Activated naive CD8-positive, alpha-beta T cell treated with anti-CD3 and anti-CD28 coated beads, Interleukin-2, amount 50 U/mL, for 24 hours (primary cell): ENCODE data around the gene SAE1.
A peak's percentile ranks its signal among the peaks of the same experiment; 100 is the strongest.

Experiments
- ATAC-seq: fragments of 150-1000 bp; cut with Tn5 transposase; one replicate; pipeline ENCODE4 v1.10.0; 2021
- DNase-seq: peaks from one replicate; pipeline ENCODE4 v3.0.0; 2021
- H3K27ac Mint-ChIP-seq: one replicate; pipeline ENCODE4 v1.8.0; 2021; ENCODE audit warnings: mild to moderate bottlenecking, mixed read lengths
- H3K27me3 Mint-ChIP-seq: one replicate; pipeline ENCODE4 v1.8.0; 2021; ENCODE audit warnings: mixed read lengths
- H3K36me3 Mint-ChIP-seq: one replicate; pipeline ENCODE4 v1.8.0; 2021; ENCODE audit warnings: low read depth, mixed read lengths
- H3K4me1 Mint-ChIP-seq: one replicate; pipeline ENCODE4 v1.8.0; 2021; ENCODE audit warnings: mixed read lengths
- H3K4me3 Mint-ChIP-seq: one replicate; pipeline ENCODE4 v1.8.0; 2021; ENCODE audit warnings: mild to moderate bottlenecking, moderate library complexity, mixed read lengths
- H3K9me3 Mint-ChIP-seq: one replicate; pipeline ENCODE4 v1.8.0; 2021; ENCODE audit warnings: mixed read lengths

SAE1 gene

DNA sequence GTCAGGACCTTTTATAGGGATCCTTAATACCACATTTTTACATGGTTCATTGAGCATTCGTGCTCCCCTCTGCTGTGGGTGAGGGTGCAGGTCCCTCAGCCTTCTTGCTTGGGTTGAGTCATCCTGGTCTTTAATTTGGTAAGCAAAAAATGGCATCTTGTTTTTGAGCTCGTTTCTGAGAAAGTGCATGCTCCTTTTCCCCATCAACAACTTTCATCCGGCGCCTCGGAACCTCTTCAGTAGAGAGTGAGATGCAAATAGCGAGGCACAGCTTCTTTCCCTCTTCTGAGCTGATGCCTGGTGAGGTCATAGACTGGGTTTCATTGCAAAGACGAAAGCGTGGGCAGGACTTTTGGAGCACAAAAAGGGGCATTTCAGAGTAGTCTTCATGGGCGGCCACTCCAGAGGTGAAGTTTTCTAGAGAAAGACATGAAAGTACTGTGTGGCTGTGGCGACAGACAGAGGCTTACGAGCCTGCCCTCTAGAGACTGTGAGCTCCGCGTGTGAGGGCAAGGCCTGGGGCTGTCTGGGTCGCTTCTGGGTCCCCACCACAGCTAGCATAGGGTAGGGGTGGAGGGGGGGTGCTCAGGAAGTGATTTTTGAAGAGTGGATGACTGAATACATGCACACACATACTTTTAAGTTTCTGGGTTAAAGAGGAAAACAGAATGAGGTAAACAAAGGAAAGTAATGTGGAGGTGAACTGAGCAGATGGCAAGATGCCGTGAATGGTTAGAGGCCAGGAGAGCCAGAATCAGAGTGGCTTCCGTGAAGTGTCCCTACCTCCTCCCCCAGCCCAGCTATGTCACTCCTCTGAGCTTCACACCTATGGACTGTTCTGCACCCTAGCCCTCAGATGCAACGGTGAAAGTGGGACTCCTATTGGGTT, 56.1 kb downstream of the SAE1 start:
- H3K27ac Mint-ChIP-seq: peak overlapping the region; percentile 91
- peaks cover 66% of the 10 kb centered on the region for H3K36me3 Mint-ChIP-seq
- no peaks in the 10 kb centered on the region for H3K9me3 Mint-ChIP-seq
- H3K4me1 Mint-ChIP-seq: peaks cover 94% of the 10 kb centered on the region
- H3K27me3 Mint-ChIP-seq: no peaks in the 10 kb centered on the region
- H3K4me3 Mint-ChIP-seq: peak overlapping the region; percentile 53
- ATAC-seq (peak; percentile 81), DNase-seq (peak; percentile 78)

DNA sequence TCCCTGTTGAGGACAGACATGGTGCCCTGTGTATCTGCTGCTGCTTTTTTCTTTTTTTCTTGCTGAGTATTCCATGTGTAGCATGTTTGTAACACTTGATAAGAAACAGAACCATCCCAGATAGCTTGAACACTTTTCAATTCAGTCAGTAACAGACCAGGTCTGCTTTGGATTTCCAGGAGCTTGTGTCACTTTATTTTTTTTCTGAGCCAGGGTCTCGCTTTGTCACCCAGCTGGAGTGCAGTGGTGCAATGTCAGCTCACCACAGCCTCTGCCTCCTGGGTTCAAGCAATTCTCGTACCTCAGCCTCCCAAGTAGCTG, 56.7 kb downstream of the SAE1 start:
- Mint-ChIP-seq H3K27me3 (no peaks in the 10 kb centered on the region), H3K36me3 (peaks cover 62% of the 10 kb centered on the region), H3K9me3 (no peaks in the 10 kb centered on the region), H3K27ac (peak overlapping the region; percentile 91), H3K4me3 (peak overlapping the region; percentile 53), H3K4me1 (peaks cover 88% of the 10 kb centered on the region)
- DNase-seq (no peak), ATAC-seq (no peak)

DNA sequence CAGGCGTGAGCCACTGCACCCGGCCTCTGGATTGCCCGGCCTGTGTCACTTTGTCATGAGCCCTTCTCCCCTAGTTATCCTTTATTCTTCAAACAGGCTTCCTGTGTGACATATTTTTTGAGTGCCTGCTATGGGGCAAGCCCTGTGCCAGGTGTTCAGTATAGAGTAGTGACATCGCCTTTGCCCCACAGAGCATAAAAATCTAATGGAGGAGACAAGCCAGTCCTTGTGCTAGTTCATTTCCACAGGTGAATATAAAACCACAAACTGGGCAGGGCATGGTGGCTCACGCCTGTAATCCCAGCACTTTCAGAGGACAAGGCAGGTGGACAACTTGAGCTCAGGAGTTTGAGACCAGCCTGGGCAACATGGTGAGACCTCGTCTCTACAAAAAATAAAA, 57.2 kb downstream of the SAE1 start:
- DNase-seq: no peak
- H3K27ac Mint-ChIP-seq: peak overlapping the region; percentile 91
- no peaks in the 10 kb centered on the region for H3K27me3 Mint-ChIP-seq
- no peak for ATAC-seq
- H3K4me3 Mint-ChIP-seq: no peak overlapping the region
- peaks cover 83% of the 10 kb centered on the region for H3K4me1 Mint-ChIP-seq
- no peaks in the 10 kb centered on the region for H3K9me3 Mint-ChIP-seq
- peaks cover 58% of the 10 kb centered on the region for H3K36me3 Mint-ChIP-seq

GRCh38 chr19:47188507-47189033, 57.9 kb downstream of the SAE1 start:
- peak overlapping the region; percentile 91 for H3K27ac Mint-ChIP-seq
- no peaks in the 10 kb centered on the region for H3K9me3 Mint-ChIP-seq
- peaks cover 75% of the 10 kb centered on the region for H3K4me1 Mint-ChIP-seq
- peaks cover 51% of the 10 kb centered on the region for H3K36me3 Mint-ChIP-seq
- no peak for ATAC-seq
- no peak overlapping the region for H3K4me3 Mint-ChIP-seq
- no peaks in the 10 kb centered on the region for H3K27me3 Mint-ChIP-seq
- no peak for DNase-seq

DNA sequence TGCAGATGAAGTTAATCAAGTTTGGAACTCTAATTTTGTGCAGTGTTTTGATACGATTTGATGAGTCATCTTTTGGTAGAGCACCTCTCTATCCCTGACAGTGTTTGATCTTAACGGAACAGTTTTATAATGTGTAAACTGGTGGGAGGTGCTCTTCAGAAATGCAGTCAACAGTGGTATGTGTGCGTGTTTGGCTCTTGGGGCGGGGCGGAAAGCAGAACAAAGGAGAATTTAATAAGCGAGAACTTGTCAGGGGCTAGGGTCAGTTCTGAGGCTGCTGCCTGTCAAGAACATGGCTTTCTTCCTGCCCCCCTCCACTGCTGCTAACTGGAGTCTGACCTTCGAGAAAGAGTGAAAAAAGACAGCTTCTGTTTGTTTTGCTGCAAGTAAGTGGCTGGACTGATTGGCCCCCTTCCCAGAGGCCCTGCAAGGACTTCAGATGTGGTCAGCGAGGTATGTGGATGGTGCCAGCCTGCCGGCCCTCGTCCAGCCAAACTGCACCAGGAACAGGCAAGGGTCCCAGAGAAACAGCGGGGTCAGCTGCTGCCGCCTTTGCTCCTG, 59.6 kb downstream of the SAE1 start:
- peaks cover 45% of the 10 kb centered on the region for H3K36me3 Mint-ChIP-seq
- ATAC-seq (peak; percentile 57), DNase-seq (peak; percentile 59)
- H3K4me3 Mint-ChIP-seq: peak overlapping the region; percentile 30
- H3K27me3 Mint-ChIP-seq: no peaks in the 10 kb centered on the region
- peaks cover 66% of the 10 kb centered on the region for H3K4me1 Mint-ChIP-seq
- no peaks in the 10 kb centered on the region for H3K9me3 Mint-ChIP-seq
- peak overlapping the region; percentile 71 for H3K27ac Mint-ChIP-seq

GRCh38 chr19:47195434-47195833, 64.8 kb downstream of the SAE1 start:
- H3K27me3 Mint-ChIP-seq: no peaks in the 10 kb centered on the region
- peaks cover 44% of the 10 kb centered on the region for H3K36me3 Mint-ChIP-seq
- peaks cover 18% of the 10 kb centered on the region for H3K4me1 Mint-ChIP-seq
- no peaks in the 10 kb centered on the region for H3K9me3 Mint-ChIP-seq
- H3K4me3 Mint-ChIP-seq: no peak overlapping the region
- ATAC-seq (no peak), DNase-seq (no peak)
- no peak overlapping the region for H3K27ac Mint-ChIP-seq

- Mint-ChIP-seq H3K27me3 (no peaks in the 10 kb centered on the region), H3K27ac (no peak overlapping the region), H3K36me3 (peaks cover 37% of the 10 kb centered on the region), H3K9me3 (no peaks in the 10 kb centered on the region), H3K4me3 (no peak overlapping the region), H3K4me1 (peaks cover 6% of the 10 kb centered on the region)
- DNase-seq (no peak), ATAC-seq (no peak)
Measured at GRCh38 chr19:47197141-47197540, 66.5 kb downstream of the SAE1 start.

DNA sequence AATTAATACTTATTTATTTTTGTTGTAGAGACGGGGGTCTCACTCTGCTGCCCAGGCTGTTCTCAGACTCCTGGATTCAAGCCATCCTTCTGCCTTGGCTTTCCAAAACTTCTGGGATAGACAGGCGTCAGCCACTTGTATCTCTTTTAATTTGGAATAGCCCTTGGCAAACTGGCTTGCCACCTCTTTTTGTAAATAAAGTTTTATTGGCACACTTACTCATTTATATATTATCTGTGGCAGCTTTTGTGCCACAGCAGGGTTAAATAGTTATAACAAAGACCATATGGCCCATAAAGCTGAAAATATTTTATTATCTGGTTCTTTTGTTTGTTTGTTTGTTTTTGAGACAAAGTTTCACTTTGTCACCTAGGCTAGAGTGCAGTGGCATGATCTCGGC, 69.9 kb downstream of the SAE1 start:
- Mint-ChIP-seq H3K27ac (no peak overlapping the region), H3K4me3 (no peak overlapping the region), H3K9me3 (no peaks in the 10 kb centered on the region), H3K4me1 (no peaks in the 10 kb centered on the region), H3K27me3 (no peaks in the 10 kb centered on the region), H3K36me3 (peaks cover 48% of the 10 kb centered on the region)
- ATAC-seq: no peak
- no peak for DNase-seq

DNA sequence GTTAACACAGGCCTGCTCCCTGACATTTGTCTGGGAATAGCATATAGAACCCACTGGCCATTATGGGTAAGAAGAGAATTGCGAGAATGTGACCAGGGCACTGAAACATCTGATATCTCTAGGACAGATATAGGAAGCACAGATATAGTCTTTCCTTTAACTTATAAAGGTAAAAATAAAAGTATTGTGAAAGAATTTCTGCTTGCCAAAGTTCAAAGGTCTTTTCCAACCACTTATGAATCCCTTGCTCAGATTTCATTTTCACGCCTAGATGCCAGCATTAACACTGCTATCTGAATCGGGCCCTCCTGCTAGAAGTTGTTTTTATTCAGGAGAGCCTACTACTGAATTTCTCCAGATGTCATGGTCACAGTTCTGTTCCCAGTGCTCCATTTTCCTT, 72.6 kb downstream of the SAE1 start:
- DNase-seq (no peak), ATAC-seq (no peak)
- Mint-ChIP-seq H3K27ac (no peak overlapping the region), H3K4me1 (no peaks in the 10 kb centered on the region), H3K4me3 (no peak overlapping the region), H3K36me3 (peaks cover 48% of the 10 kb centered on the region), H3K27me3 (no peaks in the 10 kb centered on the region), H3K9me3 (no peaks in the 10 kb centered on the region)

- H3K27ac Mint-ChIP-seq: peak overlapping the region; percentile 39
- H3K36me3 Mint-ChIP-seq: peaks cover 43% of the 10 kb centered on the region
- no peaks in the 10 kb centered on the region for H3K9me3 Mint-ChIP-seq
- ATAC-seq (no peak), DNase-seq (no peak)
- H3K4me1 Mint-ChIP-seq: peaks cover 10% of the 10 kb centered on the region
- no peak overlapping the region for H3K4me3 Mint-ChIP-seq
- H3K27me3 Mint-ChIP-seq: no peaks in the 10 kb centered on the region
Measured at GRCh38 chr19:47209319-47210179, 78.9 kb downstream of the SAE1 start.

- Mint-ChIP-seq H3K27me3 (no peaks in the 10 kb centered on the region), H3K9me3 (no peaks in the 10 kb centered on the region), H3K27ac (peak overlapping the region; percentile 89), H3K36me3 (peaks cover 37% of the 10 kb centered on the region), H3K4me3 (no peak overlapping the region), H3K4me1 (peaks cover 10% of the 10 kb centered on the region)
- ATAC-seq: no peak
- no peak for DNase-seq
Measured at GRCh38 chr19:47210180-47210490, 79.5 kb downstream of the SAE1 start.

- H3K4me3 Mint-ChIP-seq: no peak overlapping the region
- DNase-seq (peak; percentile 82), ATAC-seq (peak; percentile 74)
- H3K9me3 Mint-ChIP-seq: no peaks in the 10 kb centered on the region
- peaks cover 10% of the 10 kb centered on the region for H3K4me1 Mint-ChIP-seq
- H3K27ac Mint-ChIP-seq: peak overlapping the region; percentile 89
- no peaks in the 10 kb centered on the region for H3K27me3 Mint-ChIP-seq
- H3K36me3 Mint-ChIP-seq: peaks cover 35% of the 10 kb centered on the region
Measured at GRCh38 chr19:47210689-47211316, 80.2 kb downstream of the SAE1 start.

DNA sequence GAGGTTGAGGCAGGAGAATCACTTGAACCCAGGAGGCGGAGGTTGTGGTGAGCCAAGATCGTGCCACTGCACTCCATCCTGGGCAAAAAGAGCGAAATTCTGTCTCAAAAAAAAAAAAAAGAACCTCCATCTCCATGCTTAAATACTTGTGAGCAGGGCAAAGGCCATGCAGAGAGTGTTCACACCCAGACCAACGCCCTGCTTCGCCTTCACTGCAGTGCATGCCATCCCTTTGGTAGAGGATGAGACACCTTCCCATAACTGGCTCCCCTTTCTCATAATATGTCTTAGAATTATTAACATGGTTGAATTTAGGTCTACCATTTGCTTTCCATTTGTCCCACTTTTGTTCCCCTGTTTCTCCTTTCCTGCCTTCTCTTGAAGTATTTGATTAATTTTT, 84.9 kb downstream of the SAE1 start:
- Mint-ChIP-seq H3K27ac (no peak overlapping the region), H3K9me3 (no peaks in the 10 kb centered on the region)

GRCh38 chr19:47221080-47221841, 90.6 kb downstream of the SAE1 start:
- no peak for DNase-seq
- Mint-ChIP-seq H3K27me3 (no peaks in the 10 kb centered on the region), H3K4me3 (no peak overlapping the region), H3K27ac (no peak overlapping the region), H3K9me3 (peaks cover 3% of the 10 kb centered on the region), H3K36me3 (peaks cover 4% of the 10 kb centered on the region), H3K4me1 (peaks cover 5% of the 10 kb centered on the region)
- no peak for ATAC-seq

More for the DNA sequence above, 84.9 kb downstream of the SAE1 start:
- no peaks in the 10 kb centered on the region for H3K27me3 Mint-ChIP-seq
- no peak overlapping the region for H3K4me3 Mint-ChIP-seq
- peaks cover 7% of the 10 kb centered on the region for H3K4me1 Mint-ChIP-seq
- no peak for DNase-seq
- ATAC-seq: no peak
- H3K36me3 Mint-ChIP-seq: peaks cover 7% of the 10 kb centered on the region
